ENCODE results near the gene SUSD3.

SUSD3 gene

GRCh38 chr9:93064392-93065134 lies 6.1 kb downstream of the SUSD3 start:
- Histone ChIP-seq H3K27ac (no peak overlapping the region), H3K9ac (no peak overlapping the region), H3K36me3 (ENCODE audit: control insufficient read depth, insufficient read depth, low read length) (no peaks in the 10 kb centered on the region), H3K4me3 (ENCODE audit: low read depth, low read length) (no peak overlapping the region), H3K79me2 (no peaks in the 10 kb centered on the region), H3K27me3 (ENCODE audit: control insufficient read depth, insufficient read depth, low read length) (no peaks in the 10 kb centered on the region), H3K4me1 (no peaks in the 10 kb centered on the region), H3K9me3 (ENCODE audit: control insufficient read depth, low read length) (no peaks in the 10 kb centered on the region), H3K4me2 (ENCODE audit: low read length) (no peak overlapping the region), H2AFZ (no peak overlapping the region)
- TF ChIP-seq CTCF (IDR thresholded peaks at IDR 0.05): no peak

GRCh38 chr9:93065135-93065720 lies 6.7 kb downstream of the SUSD3 start:
- Histone ChIP-seq H3K9ac (no peak overlapping the region), H3K4me2 (ENCODE audit: low read length) (no peak overlapping the region), H3K4me1 (no peaks in the 10 kb centered on the region), H3K9me3 (ENCODE audit: control insufficient read depth, low read length) (no peaks in the 10 kb centered on the region), H3K4me3 (ENCODE audit: low read depth, low read length) (no peak overlapping the region), H3K36me3 (ENCODE audit: control insufficient read depth, insufficient read depth, low read length) (no peaks in the 10 kb centered on the region), H3K79me2 (no peaks in the 10 kb centered on the region), H2AFZ (no peak overlapping the region), H3K27ac (no peak overlapping the region), H3K27me3 (ENCODE audit: control insufficient read depth, insufficient read depth, low read length) (no peaks in the 10 kb centered on the region)
- no peak for TF ChIP-seq CTCF (IDR thresholded peaks at IDR 0.05)

GRCh38 chr9:93066978-93067603 lies 8.6 kb downstream of the SUSD3 start:
- Histone ChIP-seq H2AFZ (no peak overlapping the region), H3K9me3 (ENCODE audit: control insufficient read depth, low read length) (no peaks in the 10 kb centered on the region), H3K36me3 (ENCODE audit: control insufficient read depth, insufficient read depth, low read length) (no peaks in the 10 kb centered on the region), H3K4me2 (ENCODE audit: low read length) (no peak overlapping the region), H3K27me3 (ENCODE audit: control insufficient read depth, insufficient read depth, low read length) (no peaks in the 10 kb centered on the region), H3K4me1 (no peaks in the 10 kb centered on the region), H3K9ac (no peak overlapping the region), H3K79me2 (no peaks in the 10 kb centered on the region), H3K4me3 (ENCODE audit: low read depth, low read length) (no peak overlapping the region), H3K27ac (no peak overlapping the region)
- TF ChIP-seq CTCF (IDR thresholded peaks at IDR 0.05): no peak

- Histone ChIP-seq H3K79me2 (no peaks in the 10 kb centered on the region), H3K27me3 (ENCODE audit: control insufficient read depth, insufficient read depth, low read length) (no peaks in the 10 kb centered on the region), H3K4me2 (ENCODE audit: low read length) (no peak overlapping the region), H3K36me3 (ENCODE audit: control insufficient read depth, insufficient read depth, low read length) (no peaks in the 10 kb centered on the region), H3K4me1 (no peaks in the 10 kb centered on the region), H3K9me3 (ENCODE audit: control insufficient read depth, low read length) (no peaks in the 10 kb centered on the region), H3K27ac (no peak overlapping the region), H3K4me3 (ENCODE audit: low read depth, low read length) (no peak overlapping the region), H2AFZ (no peak overlapping the region), H3K9ac (no peak overlapping the region)
- no peak for TF ChIP-seq CTCF (IDR thresholded peaks at IDR 0.05)
Measured at GRCh38 chr9:93068956-93069355, 10.5 kb downstream of the SUSD3 start.
